SK-N-SH treated with all-trans-retinoic acid at 6 μM for 48 hours (cell line): Measurements from ENCODE around the gene LCLAT1.

Experiments used
- CSDC2 ChIP-seq: fragments of 250-450 bp; sonication (Bioruptor Pico); IDR thresholded peaks from 2 replicates; pipeline ENCODE4 v1.5.0; 2020; ENCODE audit warnings: mild to moderate bottlenecking, moderate library complexity
- ESRRG ChIP-seq: fragments of 250-450 bp; sonication (Bioruptor Pico); IDR thresholded peaks from 2 replicates; pipeline ENCODE4 v1.6.1; 2021; ENCODE audit warnings: mild to moderate bottlenecking
- SNAI2 ChIP-seq: fragments of 250-450 bp; sonication (Bioruptor Pico); IDR thresholded peaks from 2 replicates; pipeline ENCODE4 v1.5.0; 2020; ENCODE audit warnings: mild to moderate bottlenecking, moderate library complexity
- ZNF565 ChIP-seq: fragments of 450-650 bp; formaldehyde crosslinking; conservative IDR thresholded peaks from 2 replicates; pipeline ENCODE4 v1.5.0; 2020; ENCODE audit warnings: low read depth, mild to moderate bottlenecking, moderate library complexity
- ZNF70 ChIP-seq: fragments of 450-650 bp; formaldehyde crosslinking; IDR thresholded peaks from 2 replicates; pipeline ENCODE4 v1.5.0; 2020; ENCODE audit warnings: mild to moderate bottlenecking, moderate library complexity
- ZNF8 ChIP-seq: fragments of 450-650 bp; formaldehyde crosslinking; IDR thresholded peaks from 2 replicates; pipeline ENCODE4 v1.5.0; 2020; ENCODE audit warnings: mild to moderate bottlenecking, moderate library complexity
- TF ChIP-seq, protein P1 (sequence below): fragments of 250-450 bp; sonication (Bioruptor Pico); IDR thresholded peaks from 2 replicates; pipeline ENCODE4 v1.5.1; 2020; ENCODE audit warnings: low read depth, mild to moderate bottlenecking, moderate library complexity

GRCh38 chr2:30447149-30448045 lies at the start of gene LCLAT1:
- TF ChIP-seq ESRRG (CRISPR knock-in tag) (no peak), ZNF70 (CRISPR knock-in tag) (no peak; the same call in 1 of the 2 replicates), ZNF565 (CRISPR knock-in tag) (no peak; the same call in 1 of the 2 replicates), SNAI2 (no peak), ZNF8 (CRISPR knock-in tag) (no peak), CSDC2 (peak; percentile 87)
- TF ChIP-seq, protein P1, sequence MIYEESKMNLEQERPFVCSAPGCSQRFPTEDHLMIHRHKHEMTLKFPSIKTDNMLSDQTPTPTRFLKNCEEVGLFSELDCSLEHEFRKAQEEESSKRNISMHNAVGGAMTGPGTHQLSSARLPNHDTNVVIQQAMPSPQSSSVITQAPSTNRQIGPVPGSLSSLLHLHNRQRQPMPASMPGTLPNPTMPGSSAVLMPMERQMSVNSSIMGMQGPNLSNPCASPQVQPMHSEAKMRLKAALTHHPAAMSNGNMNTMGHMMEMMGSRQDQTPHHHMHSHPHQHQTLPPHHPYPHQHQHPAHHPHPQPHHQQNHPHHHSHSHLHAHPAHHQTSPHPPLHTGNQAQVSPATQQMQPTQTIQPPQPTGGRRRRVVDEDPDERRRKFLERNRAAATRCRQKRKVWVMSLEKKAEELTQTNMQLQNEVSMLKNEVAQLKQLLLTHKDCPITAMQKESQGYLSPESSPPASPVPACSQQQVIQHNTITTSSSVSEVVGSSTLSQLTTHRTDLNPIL (CRISPR knock-in tag), result no peak
